GM20000 (cell line): ENCODE measurements around the gene LEPROT.

Source experiments
- DNase-seq: peaks from one replicate; pipeline ENCODE4 v3.0.0; 2012; ENCODE audit warnings: low spot score
- TF ChIP-seq, protein P1 (sequence below): IDR thresholded peaks from 2 replicates; pipeline ENCODE4 v1.5.1; 2012; ENCODE audit warnings: mild to moderate bottlenecking, control low read depth; ENCODE audit errors: extremely low read depth, missing control alignments

The LEPROT gene

DNA sequence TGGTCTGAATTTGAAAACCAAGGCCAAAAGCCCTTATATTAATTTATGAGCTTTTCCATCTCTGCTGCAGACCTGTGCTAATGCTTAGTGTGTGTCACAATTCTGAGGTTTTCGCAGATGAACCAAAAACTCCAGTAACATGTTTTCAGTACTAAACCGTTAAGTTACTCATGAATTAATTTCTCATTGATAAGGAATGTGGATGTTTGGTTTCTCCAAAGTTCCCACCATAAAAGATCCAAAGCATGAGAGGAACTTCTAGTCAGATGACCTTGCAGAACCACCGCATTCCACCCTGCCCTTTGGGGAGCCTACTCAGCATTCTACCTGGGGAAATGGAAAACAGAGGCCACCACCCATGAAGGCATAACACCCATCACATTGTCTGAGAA, 7.5 kb upstream of the LEPROT start:
- TF ChIP-seq, protein P1, sequence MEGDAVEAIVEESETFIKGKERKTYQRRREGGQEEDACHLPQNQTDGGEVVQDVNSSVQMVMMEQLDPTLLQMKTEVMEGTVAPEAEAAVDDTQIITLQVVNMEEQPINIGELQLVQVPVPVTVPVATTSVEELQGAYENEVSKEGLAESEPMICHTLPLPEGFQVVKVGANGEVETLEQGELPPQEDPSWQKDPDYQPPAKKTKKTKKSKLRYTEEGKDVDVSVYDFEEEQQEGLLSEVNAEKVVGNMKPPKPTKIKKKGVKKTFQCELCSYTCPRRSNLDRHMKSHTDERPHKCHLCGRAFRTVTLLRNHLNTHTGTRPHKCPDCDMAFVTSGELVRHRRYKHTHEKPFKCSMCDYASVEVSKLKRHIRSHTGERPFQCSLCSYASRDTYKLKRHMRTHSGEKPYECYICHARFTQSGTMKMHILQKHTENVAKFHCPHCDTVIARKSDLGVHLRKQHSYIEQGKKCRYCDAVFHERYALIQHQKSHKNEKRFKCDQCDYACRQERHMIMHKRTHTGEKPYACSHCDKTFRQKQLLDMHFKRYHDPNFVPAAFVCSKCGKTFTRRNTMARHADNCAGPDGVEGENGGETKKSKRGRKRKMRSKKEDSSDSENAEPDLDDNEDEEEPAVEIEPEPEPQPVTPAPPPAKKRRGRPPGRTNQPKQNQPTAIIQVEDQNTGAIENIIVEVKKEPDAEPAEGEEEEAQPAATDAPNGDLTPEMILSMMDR, result no peak
- no peak for DNase-seq

DNA sequence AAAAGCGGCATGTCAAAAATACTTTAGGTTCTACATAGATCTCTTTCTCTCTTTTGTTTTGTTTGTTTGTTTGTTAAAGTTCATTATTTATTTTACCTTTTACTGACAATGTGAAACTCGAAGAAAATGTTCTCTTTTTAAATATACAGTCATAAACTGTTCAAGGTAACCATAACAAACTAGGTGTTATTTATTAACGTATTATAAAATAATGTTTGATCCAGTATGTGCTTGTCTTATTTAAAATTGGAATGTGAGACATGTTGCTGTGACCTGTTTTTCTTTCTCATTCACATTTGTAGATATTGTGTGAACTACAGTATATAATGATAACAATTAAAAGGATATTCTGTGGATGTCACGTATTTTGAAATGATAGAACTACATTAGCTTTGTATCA, 5.9 kb upstream of the LEPROT start:
- TF ChIP-seq, protein P1, result no peak
- DNase-seq, result no peak

DNA sequence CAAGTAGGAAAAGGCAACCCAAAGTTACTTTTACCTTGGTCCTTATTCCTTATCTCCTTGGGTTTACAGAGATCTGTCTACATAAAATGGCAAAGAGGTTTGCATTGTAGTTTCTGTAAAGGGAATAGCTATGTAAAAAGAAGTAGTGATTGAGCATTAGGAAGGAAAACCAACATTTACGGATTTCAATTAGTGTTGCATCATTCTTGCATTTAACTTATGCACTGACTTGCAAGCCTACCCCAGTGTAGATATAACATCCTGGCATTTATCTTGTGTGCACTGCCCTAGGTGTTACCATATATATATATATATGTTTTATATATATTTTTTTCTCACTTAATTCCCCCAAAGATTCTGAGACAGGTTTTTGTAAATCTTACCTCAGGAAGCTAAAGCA, 3.7 kb upstream of the LEPROT start:
- DNase-seq, result no peak

DNA sequence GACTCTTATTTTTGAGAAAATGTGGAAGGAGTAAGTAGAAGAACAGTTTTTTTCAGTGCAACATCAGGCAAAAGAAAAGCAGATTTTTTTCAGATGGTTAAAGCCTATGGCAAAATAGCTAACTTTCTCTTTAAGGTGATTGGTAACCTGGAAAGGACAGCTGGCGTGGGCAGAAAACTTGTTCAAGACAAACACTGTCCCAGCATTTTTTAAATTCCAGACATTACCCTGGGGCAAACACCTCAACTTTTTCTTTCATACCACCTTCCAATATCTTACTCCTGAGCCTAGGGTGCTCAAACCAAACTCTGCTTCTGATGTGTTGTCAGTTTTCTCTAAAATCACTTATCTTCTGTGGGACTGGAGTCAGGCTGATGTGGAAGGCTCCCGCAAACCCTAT, 2.7 kb upstream of the LEPROT start:
- TF ChIP-seq, protein P1, result no peak
- no peak for DNase-seq

More for the DNA sequence above, 3.7 kb upstream of the LEPROT start:
- TF ChIP-seq, protein P1, result no peak

DNA sequence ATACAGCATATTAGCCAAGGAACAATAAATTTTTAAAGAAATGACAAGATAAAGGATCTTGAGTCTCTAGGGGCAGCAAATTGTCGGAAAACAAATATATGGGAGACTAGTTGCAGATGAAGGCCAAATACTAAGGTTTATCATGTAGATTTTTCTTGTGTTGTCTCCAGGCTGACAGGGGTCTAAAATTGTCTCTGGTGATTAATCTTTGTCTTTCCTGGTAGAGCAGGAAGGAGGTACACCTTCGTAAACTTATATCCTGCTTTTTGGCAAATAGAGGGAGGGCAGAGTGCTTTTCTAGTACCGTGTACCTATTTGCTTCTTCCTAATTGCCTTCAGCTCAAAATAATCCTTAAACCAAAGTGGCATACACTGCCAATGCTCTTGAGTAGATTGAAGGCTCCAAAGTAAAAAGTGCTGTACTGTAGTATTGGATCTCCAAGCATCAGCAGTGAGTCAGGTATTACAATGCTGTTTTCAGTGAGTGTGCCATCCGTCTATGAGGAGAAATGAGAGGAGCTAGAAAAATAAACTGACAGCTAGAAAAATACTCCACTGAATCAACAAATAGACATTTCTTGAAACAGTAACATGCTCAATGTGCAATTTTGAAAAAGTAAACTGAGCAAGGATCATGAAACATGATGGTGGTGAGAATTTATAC, 1.8 kb upstream of the LEPROT start:
- DNase-seq, result no peak
- TF ChIP-seq, protein P1, result no peak

DNA sequence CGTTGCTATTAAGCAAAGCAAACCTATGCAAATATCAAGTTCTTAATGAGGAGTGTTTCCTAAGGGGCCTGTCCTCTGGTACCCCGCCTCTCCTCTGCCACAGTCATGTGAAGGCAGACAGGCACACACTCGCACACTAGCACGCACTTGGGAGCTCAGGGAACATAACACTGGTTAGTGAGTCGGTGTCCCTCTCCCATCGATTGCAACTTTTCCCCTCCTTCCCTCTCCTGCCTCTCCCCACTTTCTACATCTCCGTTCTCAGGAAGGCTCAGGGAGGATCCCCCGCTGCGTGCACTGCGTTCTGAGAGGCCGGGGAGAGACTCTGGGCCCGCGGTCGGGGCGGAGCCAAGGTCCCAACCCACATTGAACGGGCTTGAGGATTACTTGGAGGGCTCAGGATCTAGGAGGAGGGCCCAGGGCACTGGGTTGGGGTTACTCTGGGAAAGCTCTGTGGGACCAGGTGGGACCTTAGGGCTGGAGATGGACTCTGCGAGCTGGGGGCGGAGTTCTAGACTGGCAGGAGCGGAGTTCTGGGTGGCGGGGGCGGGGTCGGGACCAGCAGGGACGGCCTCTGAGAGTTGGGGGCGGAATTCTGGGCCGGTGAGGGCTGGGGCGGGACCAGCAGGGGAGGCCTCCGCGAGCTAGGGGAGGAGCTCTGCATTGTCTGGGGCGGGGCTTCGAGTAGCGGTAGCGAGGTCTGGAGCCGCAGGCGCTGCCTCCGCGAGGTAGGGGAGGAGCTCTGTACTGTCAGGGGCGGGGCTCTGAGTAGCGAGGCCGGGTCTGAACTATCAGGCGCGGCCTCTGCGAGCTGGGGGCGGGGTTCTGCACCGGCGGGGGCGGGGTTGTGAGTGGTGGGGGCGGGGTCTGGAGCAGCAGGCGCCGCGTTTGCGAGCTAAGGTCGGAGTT, 533 bp upstream of the LEPROT start:
- TF ChIP-seq, protein P1, result no peak
- peak; percentile 97 for DNase-seq

DNA sequence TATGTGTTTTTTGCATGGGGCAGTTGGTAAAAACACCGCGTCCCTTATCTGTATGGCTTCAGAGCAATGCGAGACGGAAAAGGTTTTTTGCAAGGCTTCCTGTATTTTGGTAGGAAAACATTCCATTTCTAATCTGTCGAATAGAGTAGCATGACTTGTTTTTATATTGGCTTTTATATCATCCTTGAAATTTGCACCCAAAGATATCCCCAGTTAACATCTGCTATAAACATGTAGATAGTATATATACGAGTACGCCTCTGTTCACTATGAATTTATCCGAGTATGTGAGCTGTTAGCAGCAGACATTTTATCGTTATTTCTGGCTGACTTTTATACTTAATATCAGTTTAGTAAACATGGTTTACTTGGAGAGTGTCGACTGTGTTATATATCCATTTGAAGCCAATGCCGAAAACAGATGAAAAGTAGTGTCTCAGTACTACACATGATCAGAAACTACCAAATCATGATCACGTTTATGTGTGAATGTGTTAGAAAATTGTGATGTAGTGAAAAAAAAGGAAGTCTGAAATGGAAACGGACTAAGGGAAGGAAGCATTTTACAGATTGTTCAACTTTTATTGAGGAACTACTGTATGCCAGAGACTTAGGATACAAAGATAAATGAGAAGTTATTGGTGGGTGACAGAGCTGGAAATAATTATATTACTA, 1.0 kb downstream of the LEPROT start:
- peak; percentile 8 for DNase-seq
- TF ChIP-seq, protein P1, result no peak
